NCI-H524 (cell line): ENCODE data around the gene HMGCS2.
"Not testable (repeated sequence)": the region's sequence is repeated elsewhere in the genome, so short reads cannot be mapped to it uniquely, and the experiment has no call there.

Source experiments
- DNase-seq, 2 experiments: peaks; one replicate each; lab custom pipeline; 2025; lab: John Stamatoyannopoulos, UW

The HMGCS2 gene

DNA sequence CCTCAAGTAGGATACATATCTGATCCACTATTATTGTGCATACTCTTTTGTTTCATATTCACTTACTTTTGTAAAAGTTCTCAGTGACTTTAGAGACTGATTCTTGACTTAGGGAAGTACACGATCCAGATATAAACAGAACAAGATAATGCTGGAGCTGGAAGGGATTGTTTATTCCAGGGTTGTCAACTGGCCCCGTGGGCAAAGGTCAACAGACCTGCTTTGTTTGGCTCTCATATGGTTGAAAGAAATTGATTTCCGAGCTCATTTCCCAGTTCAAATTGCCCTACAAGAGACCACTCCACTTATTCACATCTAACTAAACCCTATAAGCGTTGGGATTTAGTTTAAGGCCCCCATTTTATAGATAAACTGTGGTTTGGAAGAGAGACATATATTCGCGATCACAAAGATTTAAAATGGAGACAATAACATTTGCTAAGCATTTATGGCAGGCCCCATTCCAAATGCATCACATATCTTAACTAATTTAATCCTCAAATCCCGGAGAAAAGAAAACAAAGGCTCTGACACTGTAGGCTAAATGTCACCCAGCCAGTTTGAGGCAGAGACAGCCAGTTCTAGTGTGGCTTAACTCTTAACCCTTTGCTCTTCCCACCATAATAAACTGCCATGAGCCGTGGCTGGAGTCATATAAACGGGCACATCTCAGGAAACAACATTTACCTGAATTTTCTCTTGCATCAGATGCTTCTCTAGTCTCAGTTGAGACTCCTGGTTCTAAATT, 21.9 kb upstream of the HMGCS2 start:
- DNase-seq: no peak

DNA sequence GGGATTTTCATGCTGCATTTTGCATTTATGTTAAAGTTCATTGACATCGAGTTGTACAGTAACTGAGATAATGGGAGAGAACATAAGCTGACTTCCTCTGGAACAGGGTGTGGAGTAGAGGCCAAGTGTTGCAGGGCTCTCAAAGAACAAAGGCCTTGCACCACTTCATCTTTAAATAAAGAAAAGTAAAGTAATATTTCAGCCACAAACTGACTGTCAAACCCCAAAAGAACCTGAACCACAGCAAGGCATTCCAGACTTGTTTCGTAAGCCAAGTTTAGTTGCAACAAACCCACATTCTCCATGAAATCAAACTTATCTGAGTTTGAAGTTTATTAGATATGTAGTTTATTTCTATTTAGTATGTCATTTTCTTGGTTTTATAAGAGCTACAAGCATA, 19.1 kb upstream of the HMGCS2 start:
- DNase-seq: no peak

DNA sequence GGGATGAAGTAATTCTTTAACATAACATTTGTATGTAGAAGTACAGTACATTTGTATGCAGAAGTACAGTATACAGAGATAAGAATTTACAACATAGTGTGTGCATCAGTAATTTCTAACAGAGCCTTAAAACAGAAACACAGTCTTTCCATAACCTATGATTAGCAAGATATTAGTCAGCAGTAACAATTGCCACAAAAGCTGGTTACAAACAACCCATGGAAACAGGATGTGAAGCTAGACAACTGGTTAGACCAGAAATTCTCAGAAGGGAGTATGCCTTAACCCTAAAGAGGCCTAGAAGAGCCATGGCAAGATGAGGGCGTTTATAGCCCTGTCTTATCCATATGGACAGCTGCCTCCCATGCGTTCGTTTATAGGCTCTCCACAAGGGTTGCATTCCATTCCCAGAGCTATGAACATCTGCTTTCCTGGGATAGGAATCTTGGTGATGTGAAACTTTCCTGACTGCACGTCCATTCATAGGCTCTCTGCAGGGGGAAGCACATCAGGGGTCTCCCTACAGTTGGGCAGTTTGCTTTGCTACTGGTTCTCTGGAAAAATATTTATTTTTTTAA, 17.9 kb upstream of the HMGCS2 start:
- not testable (repeated sequence) for DNase-seq

DNA sequence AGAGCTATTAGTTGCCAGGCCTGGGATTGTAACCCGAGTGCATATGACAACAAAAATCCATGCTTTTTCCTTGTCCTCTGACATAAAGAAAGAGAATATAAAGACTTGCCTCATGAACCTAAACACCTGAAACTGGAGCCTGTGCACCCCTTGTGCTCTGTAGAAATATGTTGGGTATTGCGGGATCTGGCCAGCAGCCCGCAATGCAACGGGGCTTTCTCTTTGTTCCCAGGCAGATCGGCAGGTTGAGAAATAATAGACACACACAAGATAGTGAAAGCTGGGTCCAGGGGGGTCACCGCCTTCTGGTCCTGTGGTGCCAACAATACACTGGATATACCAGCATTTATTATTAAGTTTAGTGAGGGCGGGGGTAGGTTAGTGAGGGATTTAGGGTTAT, 17.3 kb upstream of the HMGCS2 start:
- DNase-seq: not testable (repeated sequence)

DNA sequence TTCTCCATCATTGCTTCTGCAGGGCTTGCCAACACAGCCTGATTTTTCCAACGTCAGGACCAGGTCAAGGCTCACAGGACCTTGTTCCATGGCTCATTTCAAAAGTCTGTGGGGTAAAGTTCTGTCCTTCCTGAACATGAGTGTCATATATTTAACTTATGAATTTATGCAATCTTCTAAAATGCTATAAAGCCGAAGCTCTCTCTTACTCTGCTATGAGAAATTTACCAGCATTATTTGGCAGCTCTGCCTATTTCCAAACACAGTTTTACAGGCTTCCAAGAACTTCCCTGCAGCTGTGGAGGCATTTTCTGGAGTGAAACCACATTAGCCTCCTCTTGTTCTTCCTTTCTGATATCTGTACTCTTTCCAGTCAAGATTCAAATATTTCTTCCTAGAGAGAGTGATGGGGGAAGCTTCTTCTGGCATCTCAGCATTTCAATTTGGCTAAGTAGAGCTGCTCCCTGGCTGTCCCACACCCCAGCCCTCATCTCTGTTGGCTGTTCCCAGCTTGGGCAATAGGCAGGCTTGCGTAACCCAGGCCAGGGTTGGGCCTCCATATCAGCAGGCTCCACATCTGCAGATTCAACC, 15.6 kb upstream of the HMGCS2 start:
- DNase-seq: no peak

DNA sequence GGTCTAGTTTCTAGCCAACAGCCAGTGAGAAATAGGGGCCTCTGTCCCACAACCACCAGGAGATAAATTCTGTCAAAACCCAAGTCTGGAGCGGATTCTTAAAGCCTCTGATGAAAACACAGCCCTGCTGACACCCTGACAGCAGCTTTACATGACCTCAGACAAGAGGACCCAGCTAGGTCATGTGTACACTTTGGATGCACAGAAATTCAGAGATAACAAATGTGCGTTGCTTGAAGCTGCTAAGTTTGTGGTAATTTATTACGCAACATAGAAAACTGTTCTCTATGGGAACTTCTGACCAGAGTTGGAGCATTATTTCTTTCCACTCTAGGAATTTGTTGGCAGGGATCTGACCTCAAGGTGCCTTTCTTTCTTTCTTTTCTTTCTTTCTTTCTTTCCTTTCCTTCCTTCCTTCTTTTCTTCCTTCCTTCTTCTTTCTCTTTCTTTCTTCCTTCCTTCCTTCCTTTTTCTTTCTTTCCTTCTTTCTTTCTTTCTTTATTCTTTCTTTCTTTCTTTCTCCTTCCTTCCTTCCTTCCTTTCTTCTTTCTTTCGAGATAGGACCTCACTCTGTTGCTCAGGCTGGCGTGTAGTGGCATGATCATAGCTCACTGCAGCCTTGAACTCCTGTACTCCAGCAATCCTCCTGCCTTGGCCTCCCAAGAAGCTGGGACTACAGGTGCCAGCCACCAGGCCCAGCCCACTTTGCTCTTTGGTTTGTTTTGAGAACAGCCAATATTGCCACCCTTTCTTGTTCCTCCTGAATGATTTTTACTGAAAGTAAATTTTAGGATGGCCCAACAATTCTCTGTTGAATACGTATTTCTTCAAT, 14.9 kb upstream of the HMGCS2 start:
- DNase-seq: no peak

DNA sequence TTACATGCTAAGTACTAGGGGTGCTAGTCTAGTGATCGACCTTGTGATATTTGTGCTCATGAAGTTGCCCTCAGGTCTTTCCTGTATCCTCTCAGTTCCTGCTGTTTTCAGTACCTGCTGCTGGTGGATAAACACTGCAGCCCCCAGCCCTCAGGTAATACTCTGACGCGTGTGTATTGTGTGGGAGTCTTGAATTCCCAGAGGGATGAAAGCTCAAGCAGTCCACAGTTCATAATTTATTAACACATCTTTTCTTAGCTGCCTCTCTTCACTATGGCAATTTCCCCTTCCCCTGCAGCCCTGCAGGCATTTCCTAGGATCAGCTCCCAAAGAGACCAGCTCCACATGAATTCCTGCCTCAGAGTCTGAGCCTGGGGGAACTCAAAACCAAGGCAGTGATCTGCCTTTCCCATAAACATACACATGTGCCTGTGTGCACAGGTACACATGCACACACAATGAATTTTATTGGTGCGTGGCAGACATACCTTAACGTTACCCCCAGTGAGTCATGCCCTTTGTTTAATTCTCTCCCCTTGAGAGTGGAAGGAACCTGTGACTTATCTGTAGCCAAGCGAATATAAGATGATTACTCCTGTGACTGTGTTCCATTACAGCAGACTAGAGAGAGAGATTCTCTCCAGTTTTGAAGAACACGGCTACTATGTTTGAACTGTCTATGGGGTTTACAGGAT, 14.1 kb upstream of the HMGCS2 start:
- no peak for DNase-seq

DNA sequence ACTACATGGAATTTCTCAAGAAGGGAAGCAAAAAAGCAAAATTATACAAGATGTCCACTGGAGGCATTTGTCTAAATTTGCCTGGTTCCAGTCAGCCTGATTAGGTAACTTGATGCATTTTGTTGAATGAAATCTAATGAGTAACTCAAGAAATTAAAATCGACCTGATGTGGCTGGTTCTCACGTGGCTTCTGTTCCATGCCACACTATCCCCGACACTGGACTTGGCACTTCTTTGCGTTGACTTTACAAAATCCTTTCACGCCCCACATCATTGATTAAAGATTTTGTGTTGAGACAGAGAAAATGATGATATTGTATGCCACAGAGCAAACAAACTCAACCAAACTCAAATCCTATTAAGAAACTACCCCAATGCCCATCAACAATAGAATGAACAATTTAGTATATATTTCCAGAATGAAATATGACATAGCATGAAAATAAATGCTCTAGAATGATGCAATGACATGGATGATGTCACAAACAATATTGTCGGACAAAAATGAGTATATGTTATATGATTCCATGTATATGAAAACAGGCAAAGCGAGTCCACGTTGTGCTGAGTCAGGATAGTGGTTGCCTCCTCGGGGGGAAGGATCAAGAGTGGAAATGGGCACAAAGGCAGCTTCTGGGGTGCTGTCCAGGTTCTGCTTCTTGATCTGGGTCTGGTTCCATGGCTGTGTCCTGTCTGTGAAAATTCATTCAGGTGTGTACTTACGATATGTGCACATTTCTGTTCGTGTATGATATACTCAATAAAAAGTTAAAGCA, 12.9 kb upstream of the HMGCS2 start:
- no peak for DNase-seq

DNA sequence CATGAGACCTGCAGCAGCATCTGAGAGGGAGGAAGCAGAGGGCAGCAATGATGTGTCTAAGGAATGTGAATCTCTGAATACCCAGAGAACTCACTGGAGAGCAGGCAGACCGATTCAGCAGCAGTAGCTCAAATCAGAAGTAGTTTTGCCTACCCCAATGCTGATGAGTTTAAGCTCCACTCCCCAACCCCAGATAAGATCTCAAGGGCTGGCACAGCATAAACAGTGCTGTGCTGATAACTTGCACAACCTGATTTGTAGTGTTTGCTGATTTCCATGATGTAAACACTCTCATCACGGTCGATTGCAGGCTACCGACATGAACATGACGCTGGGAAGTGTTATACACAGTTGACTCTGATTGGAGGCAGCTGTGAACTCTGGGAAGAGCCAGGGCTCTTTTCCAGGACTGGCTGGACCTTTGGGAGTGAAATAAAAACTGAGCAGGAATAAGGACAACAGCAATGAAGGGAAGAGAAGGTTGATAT, 11.2 kb upstream of the HMGCS2 start:
- no peak for DNase-seq

DNA sequence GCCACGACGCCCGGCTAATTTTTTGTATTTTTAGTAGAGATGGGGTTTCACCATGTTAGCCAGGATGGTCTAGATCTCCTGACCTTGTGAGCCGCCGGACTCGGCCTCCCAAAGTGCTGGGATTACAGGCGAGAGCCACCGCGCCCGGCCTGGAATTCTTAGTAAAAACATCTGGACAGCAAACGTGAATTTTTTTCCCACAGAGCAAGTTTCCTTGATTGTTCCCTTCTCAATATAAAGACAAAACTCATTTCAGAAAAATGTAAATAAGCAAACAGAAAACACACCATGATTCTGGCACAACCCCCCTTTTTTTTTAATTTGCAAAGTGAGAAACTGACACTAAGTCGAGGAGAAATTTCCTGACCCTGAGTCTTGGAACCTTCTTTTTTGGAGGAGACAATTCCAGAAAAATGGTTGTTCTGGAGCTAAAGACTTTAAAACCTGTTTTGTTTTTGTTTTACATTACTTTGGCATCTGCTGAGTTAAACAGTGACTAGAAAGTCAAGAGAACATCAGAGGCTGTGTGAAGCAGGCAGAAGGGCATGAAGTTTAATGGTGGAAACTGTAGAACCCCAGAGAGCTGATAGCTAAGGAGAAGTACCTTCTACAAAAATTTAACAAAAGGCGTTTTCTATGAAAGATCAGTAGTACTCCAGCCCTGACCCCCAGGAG, 10.3 kb upstream of the HMGCS2 start:
- DNase-seq: no peak

DNA sequence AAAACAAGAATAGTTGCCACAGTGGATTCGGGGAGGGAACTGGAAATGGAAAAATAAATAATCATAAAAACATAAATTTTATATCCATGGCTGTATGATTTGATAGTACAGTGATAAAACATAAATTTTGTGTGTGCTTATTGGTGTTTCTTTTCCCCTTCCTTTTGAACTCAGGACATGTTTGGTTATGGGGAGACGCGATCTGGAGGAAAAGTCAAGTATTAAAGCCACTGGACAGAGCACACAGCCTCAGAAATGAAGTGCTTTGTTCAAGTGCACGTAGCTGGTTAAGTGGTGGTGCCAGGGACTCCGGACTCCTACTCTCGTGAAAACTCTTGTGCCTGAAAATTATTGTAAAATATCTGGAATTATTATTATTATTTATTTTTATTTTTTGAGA, 9.7 kb upstream of the HMGCS2 start:
- no peak for DNase-seq

DNA sequence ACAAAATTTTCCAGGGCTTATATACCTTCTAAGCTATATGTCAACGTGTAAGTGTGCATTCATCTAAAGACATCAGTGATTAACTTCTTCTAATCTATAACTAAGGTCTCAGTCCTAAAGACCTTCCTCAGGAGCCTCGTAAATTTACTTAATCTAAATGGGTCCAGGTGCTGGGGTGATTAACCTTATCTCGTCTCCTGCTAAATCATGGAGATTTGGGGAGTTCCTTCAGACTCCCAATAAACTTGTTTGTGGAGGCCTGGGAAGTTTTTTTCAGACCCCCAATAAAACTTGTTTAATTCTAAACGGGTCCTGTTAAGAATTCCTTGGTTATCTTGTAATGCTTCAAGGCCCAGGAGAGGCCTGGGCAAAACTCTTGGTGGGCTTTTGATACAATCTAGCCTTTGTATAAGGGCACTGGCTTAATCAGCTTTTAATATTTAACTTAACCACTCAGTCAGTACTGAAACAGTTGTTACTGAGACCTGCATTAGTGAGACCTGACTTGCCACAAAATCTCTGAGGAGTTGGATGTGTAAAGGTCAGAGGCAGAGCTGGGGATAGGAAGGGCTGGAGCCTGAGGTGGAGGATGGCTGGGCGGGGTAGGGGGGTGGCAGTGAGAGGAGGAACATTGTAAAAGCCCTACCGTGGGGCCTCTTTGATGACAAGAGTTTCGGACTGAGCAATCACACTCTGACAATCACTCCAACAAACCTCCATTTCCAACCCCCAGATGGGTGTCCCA, 6.2 kb upstream of the HMGCS2 start:
- no peak for DNase-seq

DNA sequence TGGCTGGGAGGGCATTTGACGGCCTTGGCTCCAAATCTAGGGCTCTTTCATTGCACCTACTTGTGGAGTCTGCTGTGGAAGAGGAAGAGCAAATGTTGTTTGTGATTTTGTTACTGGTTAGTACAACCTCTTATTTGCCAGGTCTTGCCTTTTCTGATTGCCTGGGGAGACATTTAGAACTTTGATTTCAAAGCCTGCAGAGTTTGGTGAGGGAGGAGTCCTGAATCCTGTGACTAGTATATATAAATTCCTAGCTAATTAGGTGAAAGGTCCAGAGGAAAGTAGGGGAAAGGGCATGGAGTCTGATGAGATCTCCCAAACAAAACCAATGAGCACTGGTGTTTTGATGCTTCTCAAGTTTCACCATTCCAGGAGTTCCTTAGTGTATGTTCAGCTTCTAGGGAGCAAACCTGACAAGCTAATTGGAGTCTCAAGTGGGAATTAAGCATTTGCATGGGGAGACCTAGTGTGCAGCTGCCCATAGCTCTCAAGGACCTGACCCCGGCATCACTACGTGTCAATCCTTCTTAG, 5.1 kb upstream of the HMGCS2 start:
- DNase-seq: peak; percentile 69 to 88

DNA sequence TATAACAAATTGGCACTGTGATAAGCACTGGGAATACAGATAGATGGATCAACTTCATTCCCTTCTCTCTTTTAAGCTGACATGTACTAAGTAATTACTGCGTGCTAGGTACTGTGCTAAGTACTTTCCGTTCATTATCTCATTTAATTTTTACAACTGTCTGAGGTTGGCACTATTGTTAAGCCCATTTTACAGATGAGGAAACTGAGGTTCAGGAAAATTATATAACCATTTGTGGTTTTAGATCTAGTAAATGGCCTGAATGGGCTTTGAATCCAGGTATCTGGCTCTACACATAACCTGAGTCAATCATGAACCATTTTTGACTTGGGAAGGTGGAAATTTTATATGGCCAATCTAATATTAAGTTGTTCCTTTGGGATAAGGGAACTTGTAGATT, 3.6 kb upstream of the HMGCS2 start:
- no peak for DNase-seq

DNA sequence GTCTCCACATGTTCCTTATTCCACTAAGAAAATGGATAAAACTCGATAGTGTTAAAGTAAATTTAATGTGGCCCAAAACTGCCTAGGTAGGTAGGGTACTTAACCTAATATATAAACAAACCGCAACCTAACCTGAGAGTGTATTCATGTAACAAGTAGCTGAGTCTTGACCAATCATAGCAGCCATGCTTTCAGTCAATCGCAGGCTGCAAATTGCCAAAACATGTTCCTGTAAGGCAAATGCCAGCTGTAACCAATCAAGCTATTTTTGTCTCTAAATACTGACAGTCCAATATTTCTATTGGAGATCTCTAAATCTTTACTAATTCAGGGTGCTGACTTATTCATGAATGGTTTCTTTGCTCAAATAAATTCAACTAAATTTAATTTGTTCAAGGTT, 3.1 kb upstream of the HMGCS2 start:
- no peak for DNase-seq

DNA sequence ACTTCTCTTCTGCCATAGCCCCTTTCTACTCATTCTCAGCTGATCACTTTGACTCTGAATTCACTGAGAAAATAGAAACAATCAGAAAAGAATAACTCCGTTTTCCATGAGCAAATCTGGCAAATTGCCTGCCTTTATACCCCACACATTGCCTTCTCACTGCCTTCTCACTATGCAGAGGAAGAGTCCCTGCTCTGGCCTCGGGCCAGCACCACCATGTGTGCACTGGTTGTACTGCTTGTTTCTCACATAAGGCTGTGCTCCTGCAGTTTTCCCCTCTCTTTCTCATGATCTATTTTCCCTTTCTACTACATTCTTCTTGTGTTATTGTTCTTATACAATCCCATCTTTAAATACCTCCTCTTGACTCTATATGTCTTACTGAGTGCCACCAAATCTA, 2.3 kb upstream of the HMGCS2 start:
- peak in 1 of 2 experiments; percentile 6 for DNase-seq

DNA sequence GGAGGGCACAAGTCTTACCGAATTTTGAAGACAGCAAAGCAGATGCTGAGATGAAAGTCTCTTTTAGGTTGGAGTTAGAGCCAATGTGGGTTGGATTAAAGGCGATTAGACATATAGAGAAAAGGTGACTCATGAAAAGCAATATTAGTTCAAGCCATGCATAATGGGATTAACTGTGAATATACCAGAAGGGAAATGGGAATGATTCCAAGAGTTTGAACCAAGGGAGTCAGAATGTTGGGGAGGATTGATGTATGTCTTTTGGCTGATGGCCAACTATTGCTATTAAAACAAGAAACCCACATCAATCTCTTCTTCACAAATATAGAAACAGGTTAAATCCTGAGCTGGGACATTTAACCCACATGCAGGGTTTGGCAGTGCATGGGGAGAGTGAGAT, 1.2 kb downstream of the HMGCS2 start:
- DNase-seq: peak; percentile 31 to 36

DNA sequence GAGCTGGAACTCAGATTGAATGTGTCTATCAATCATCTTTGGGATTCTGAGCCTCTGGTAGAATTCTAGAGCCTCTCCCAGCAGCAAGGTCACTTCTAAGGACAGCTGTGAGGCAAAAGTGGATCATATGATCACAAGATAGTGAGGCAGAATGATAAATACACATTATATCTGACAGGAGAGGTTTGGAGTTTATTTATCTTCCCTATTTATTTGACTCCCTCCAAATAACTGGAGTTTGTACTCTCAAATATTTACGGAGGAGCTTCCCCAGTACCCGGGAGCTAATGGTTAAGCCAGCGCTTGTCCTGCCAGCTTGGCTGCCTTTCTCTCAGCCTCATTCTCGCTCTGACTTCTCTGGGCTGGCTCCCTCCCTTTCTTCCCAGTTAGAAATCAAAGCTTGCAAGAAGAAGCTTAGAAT, 2.3 kb downstream of the HMGCS2 start:
- no peak for DNase-seq

DNA sequence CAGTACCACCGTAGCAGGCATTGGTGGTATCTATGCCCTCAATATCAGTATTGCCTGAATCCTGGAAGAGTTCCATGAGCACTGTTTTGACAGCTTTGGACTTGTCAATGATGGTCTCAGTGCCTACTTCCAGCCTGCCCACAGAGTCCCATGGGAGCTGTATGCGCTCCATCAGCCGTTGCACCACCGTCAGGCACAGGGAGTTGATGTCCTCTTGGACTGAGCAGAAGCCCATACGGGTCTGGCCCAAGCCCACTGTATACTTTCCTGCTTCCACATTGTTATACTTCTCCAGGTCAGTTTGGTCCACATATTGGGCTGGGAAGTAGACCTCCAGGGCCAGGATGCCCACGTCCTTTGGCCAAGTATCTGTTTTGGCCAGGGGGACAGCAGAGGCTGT, 4.5 kb downstream of the HMGCS2 start:
- DNase-seq: no peak

DNA sequence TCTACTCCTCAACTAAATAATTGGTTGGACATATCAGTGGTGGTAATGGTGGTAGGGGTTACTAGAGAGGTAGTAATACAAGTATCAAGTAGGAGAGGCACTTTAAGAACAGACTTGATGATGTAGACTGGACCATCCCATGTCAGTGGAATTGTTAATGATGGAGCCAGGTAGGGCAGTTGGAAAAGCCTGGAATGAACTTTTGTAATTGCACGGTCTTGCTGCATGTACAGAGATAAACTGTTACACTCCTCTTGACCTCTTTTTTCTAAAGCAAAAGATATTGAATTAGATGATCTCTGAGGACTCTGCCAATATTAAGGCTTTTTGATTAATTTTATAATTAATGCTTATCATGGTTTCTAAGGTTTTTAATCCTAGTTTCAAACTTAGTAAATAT, 5.8 kb downstream of the HMGCS2 start:
- no peak for DNase-seq
